Measurements from ENCODE around the gene ADCK2. TPM values are rescaled to one million over a fixed set of nuclear protein-coding genes. Genes with fewer than 3 reads are reported as not detected.

Gene ADCK2
- total and polyA plus RNA-seq, 9 of the 15 experiments (the other 6 are each of a cell fraction or from before 2014, with no cell fraction given) = 0.08 to 14.3 (median 9.7) TPM

DNA sequence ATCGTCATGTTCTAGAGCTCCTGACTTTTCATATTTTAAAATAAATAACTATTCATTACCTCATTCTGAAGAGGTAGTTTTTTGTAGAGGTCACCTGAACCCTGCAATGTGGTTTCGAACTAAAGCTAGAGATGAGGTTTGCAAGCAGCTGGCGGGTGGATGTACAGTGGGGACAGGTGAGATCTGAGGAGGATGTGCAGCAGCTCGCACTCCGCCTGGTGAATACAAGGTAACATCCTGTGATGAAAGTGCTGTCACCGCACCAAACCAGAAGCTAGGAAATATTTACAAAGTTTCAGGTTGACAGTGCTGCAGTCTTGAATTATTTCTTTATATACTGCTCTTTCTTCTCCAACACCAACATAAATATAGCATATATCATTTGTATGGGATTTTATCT, 50.3 kb downstream of the ADCK2 start:
- H3K9me1 ChIP-seq (ENCODE audit: control insufficient read depth, insufficient read depth, low read length) = no peaks in the 10 kb centered on the region
- 97% methylated on average over 6 of the region's 6 CpGs for WGBS (ENCODE audit: insufficient coverage, low coverage, missing lambda C conversion rate)
- POLR2A ChIA-PET = interaction anchor here (1.1 to 1.6 kb wide), 2 partner anchors 16 to 17 kb away, joined by 3 to 6 read pairs; no protein-coding TSS in a partner anchor
- DNase-seq (ENCODE audit: extremely low read depth in 1 of 4, low spot score in 3 of 4) (no peak), FAIRE-seq (no peak), ATAC-seq (no peak)
- no peak overlapping the region for H3K4me3 ChIP-seq
- TF ChIP-seq RCOR1 (IDR thresholded peaks at IDR 0.05; ENCODE audit: borderline replicate concordance in 1 of 2, low read depth in 2 of 2, low read length in 2 of 2) (no peak), FOXJ2 (tag; IDR thresholded peaks at IDR 0.05) (0 out of 2 replicates have a peak, but pooled peaks have one; percentile 23)
- no peak overlapping the region for H2AFZ ChIP-seq (ENCODE audit: low read depth, low read length)
- no peak overlapping the region for H3K27ac ChIP-seq (ENCODE audit: extremely low read depth, low read depth, low read length)
- no peaks in the 10 kb centered on the region for H3K27me3 ChIP-seq (ENCODE audit: control insufficient read depth in 2 of 2, insufficient read depth in 2 of 2, low read length in 2 of 2)
- H3K36me3 ChIP-seq (ENCODE audit: control insufficient read depth, insufficient read depth, low read length) = peaks cover 16% of the 10 kb centered on the region
- H3K79me2 ChIP-seq (ENCODE audit: control insufficient read depth, insufficient read depth, low read length) = no peaks in the 10 kb centered on the region
- H4K20me1 ChIP-seq (replicated peaks; ENCODE audit: control insufficient read depth, insufficient read depth, low read length) = no peaks in the 10 kb centered on the region
- in situ Hi-C loops (cut with MboI) (no loop called here), intact Hi-C loops (cut with micrococcal nuclease) (no loop called here)
- H3K4me1 ChIP-seq (replicated peaks in 1 of 2; ENCODE audit: control insufficient read depth in 2 of 2, insufficient read depth in 2 of 2, low read length in 2 of 2) = no peaks in the 10 kb centered on the region
- H3K9me3 ChIP-seq (replicated peaks; ENCODE audit: control insufficient read depth, insufficient read depth, low read depth, low read length) = no peaks in the 10 kb centered on the region
- no peak overlapping the region for H3K9ac ChIP-seq (ENCODE audit: insufficient read depth in 1 of 2, low read depth in 2 of 2, low read length in 2 of 2)
- BruUV-seq (replicated peaks) = no TSS peak
- no peak overlapping the region for H3K4me2 ChIP-seq (ENCODE audit: insufficient read depth, low read length)
- CTCF ChIA-PET (ENCODE audit: low intra/inter-chr PET ratio) = no interaction called here

DNA sequence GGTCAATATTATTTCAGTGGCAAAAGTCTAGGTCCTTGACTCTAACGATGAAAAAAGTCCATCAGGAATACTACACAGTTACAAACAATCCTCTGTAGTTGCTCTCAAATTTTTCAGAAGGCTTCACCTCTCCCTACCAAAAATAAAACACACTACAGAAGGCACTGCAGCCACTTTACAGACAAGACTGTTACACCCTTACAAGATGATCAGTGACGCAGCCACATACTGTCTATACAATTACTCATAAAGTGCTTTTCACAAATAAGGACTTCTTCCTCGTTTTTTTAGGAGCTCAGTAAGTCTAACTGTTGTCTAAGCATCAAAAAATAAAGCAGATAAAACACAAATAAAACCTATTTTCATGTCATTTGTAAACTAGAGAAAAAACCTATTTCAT, 50.8 kb downstream of the ADCK2 start:
- Histone ChIP-seq H3K36me3 (ENCODE audit: control insufficient read depth, insufficient read depth, low read length) (peaks cover 18% of the 10 kb centered on the region), H3K4me3 (no peak overlapping the region), H4K20me1 (replicated peaks; ENCODE audit: control insufficient read depth, insufficient read depth, low read length) (no peaks in the 10 kb centered on the region), H3K4me2 (ENCODE audit: insufficient read depth, low read length) (no peak overlapping the region), H3K9me1 (ENCODE audit: control insufficient read depth, insufficient read depth, low read length) (no peaks in the 10 kb centered on the region), H3K4me1 (replicated peaks in 1 of 2; ENCODE audit: control insufficient read depth in 2 of 2, insufficient read depth in 2 of 2, low read length in 2 of 2) (no peaks in the 10 kb centered on the region), H3K27ac (ENCODE audit: extremely low read depth, low read depth, low read length) (no peak overlapping the region), H3K9ac (ENCODE audit: insufficient read depth in 1 of 2, low read depth in 2 of 2, low read length in 2 of 2) (no peak overlapping the region), H3K27me3 (ENCODE audit: control insufficient read depth in 2 of 2, insufficient read depth in 2 of 2, low read length in 2 of 2) (no peaks in the 10 kb centered on the region), H3K79me2 (ENCODE audit: control insufficient read depth, insufficient read depth, low read length) (no peaks in the 10 kb centered on the region), H3K9me3 (replicated peaks; ENCODE audit: control insufficient read depth, insufficient read depth, low read depth, low read length) (no peaks in the 10 kb centered on the region), H2AFZ (ENCODE audit: low read depth, low read length) (no peak overlapping the region)
- CTCF ChIA-PET (ENCODE audit: low intra/inter-chr PET ratio) = no interaction called here
- intact Hi-C loops (cut with micrococcal nuclease) (no loop called here), in situ Hi-C loops (cut with MboI) (no loop called here)
- ATAC-seq = no peak
- POLR2A ChIA-PET = interaction anchor here (1.6 kb wide), 1 partner anchor 18 kb away, joined by 3 read pairs; no protein-coding TSS in a partner anchor
- no peak for FAIRE-seq
- no peak for DNase-seq (ENCODE audit: extremely low read depth in 1 of 4, low spot score in 3 of 4)
- WGBS (ENCODE audit: insufficient coverage, low coverage, missing lambda C conversion rate) = 58% methylated on average over 3 of the region's 3 CpGs
- BruUV-seq (replicated peaks) = no TSS peak
- no peak for TF ChIP-seq KLF10 (CRISPR knock-in tag; IDR thresholded peaks at IDR 0.05)
- no peak for TF ChIP-seq CAMTA2 (CRISPR knock-in tag; conservative IDR thresholded peaks at IDR 0.05)
- no peak for TF ChIP-seq RUNX1 (IDR thresholded peaks at IDR 0.05; ENCODE audit: low read depth)
- no peak for TF ChIP-seq MTA2 (IDR thresholded peaks at IDR 0.05; ENCODE audit: low read depth)
- TF ChIP-seq ZNF431 (CRISPR knock-in tag; IDR thresholded peaks at IDR 0.05) = no peak
- TF ChIP-seq CHD1 (IDR thresholded peaks at IDR 0.05; ENCODE audit: low read length) = no peak
- no peak for TF ChIP-seq ILK (tag; IDR thresholded peaks at IDR 0.05; ENCODE audit: borderline replicate concordance, low read depth)
- no peak for TF ChIP-seq HDAC6 (IDR thresholded peaks at IDR 0.05; ENCODE audit: low read depth, low read length)
- TF ChIP-seq RFX1 (IDR thresholded peaks at IDR 0.05) = no peak
- TF ChIP-seq SP2 (IDR thresholded peaks at IDR 0.05; ENCODE audit: extremely low read depth, low read depth, low read length, poor library complexity, severe bottlenecking) = no peak
- TF ChIP-seq PTTG1 (tag; IDR thresholded peaks at IDR 0.05; ENCODE audit: low read depth) = no peak
